Measurements from ENCODE around the gene ST3GAL2.

DNA sequence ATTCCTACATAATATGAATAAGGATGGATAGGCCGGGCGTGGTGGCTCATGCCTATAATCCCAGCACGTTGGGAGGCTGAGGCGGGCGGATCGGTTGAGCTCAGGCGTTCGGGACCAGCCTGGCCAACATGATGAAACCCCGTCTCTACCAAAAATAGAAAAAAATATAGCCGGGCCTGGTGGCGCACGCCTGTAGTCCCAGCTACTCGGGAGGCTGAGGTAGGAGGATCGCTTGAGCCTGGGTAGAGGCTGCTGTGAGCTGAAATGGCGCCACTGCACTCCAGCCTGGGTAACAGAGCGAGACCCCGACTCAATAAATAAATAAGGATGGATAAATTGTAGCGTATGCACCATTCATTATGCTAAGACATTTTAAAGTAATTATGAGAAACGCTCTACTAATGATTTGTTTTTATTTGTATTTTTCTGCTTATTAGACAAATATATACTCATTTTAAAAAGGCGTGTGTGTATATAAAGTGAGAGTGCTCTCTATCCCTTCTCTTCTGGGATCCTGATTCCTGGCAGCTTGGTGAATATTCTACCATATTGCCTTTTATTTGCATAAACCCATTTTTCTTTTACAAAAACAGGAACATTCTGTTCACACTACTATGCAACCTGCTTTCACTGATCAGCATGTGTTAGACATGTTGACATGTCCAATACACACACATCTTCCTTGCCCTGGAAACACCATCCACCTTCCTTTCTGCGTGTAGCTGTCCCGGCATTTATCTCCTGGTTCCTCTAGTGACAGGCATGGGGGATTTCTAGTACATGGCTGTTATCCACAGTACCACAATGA, 65.8 kb downstream of the ST3GAL2 start:
- TF ChIP-seq, protein P1, sequence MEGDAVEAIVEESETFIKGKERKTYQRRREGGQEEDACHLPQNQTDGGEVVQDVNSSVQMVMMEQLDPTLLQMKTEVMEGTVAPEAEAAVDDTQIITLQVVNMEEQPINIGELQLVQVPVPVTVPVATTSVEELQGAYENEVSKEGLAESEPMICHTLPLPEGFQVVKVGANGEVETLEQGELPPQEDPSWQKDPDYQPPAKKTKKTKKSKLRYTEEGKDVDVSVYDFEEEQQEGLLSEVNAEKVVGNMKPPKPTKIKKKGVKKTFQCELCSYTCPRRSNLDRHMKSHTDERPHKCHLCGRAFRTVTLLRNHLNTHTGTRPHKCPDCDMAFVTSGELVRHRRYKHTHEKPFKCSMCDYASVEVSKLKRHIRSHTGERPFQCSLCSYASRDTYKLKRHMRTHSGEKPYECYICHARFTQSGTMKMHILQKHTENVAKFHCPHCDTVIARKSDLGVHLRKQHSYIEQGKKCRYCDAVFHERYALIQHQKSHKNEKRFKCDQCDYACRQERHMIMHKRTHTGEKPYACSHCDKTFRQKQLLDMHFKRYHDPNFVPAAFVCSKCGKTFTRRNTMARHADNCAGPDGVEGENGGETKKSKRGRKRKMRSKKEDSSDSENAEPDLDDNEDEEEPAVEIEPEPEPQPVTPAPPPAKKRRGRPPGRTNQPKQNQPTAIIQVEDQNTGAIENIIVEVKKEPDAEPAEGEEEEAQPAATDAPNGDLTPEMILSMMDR (IDR thresholded peaks at IDR 0.05) = no peak
- no peak for TF ChIP-seq EP300 (IDR thresholded peaks at IDR 0.05)
